ENCODE results near the gene SAP30BP. TPM values are rescaled to one million over a fixed set of nuclear protein-coding genes. Genes with fewer than 3 reads are reported as not detected.

SAP30BP gene
- total and polyA plus RNA-seq, 2 of the 8 experiments (the other 6 are each of a cell fraction or from before 2014, with no cell fraction given), result 63.3 to 79.9 TPM

- TF ChIP-seq, protein P1, sequence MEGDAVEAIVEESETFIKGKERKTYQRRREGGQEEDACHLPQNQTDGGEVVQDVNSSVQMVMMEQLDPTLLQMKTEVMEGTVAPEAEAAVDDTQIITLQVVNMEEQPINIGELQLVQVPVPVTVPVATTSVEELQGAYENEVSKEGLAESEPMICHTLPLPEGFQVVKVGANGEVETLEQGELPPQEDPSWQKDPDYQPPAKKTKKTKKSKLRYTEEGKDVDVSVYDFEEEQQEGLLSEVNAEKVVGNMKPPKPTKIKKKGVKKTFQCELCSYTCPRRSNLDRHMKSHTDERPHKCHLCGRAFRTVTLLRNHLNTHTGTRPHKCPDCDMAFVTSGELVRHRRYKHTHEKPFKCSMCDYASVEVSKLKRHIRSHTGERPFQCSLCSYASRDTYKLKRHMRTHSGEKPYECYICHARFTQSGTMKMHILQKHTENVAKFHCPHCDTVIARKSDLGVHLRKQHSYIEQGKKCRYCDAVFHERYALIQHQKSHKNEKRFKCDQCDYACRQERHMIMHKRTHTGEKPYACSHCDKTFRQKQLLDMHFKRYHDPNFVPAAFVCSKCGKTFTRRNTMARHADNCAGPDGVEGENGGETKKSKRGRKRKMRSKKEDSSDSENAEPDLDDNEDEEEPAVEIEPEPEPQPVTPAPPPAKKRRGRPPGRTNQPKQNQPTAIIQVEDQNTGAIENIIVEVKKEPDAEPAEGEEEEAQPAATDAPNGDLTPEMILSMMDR (IDR thresholded peaks at IDR 0.05; ENCODE audit: control extremely low read depth in 1 of 3, insufficient read depth in 1 of 3, low read depth in 1 of 3, low read length in 3 of 3), result no peak
- TF ChIP-seq KDM4A (IDR thresholded peaks at IDR 0.05; ENCODE audit: low read depth, low read length, severe bottlenecking) (no peak), BCL11A (IDR thresholded peaks at IDR 0.05; ENCODE audit: low read depth in 2 of 2, low read length in 2 of 2) (no peak)
These were observed 44.3 kb upstream of the SAP30BP start (continued) for GRCh38 chr17:75622771-75623273.

Data from H1 (cell line).